HL-60/S4 treated with retinoic acid at 250 ng/mL for 4 days and 3 days (cell line): ENCODE measurements around the gene PAK4.

ENCODE experiments used
- in situ Hi-C: fragments of 300-500 bp; cut with MboI; formaldehyde crosslinking; loops from 2 replicates; pipeline ENCODE4 v1.7.0; 2022; ENCODE audit warnings: low sequenced_read_pairs

PAK4 gene

GRCh38 chr19:39144290-39145071 is 18.9 kb downstream of the PAK4 start:
- in situ Hi-C loops, result no loop called here

GRCh38 chr19:39145180-39145953 is 19.8 kb downstream of the PAK4 start:
- in situ Hi-C loops, result no loop called here

- in situ Hi-C loops, result no loop called here
Measured at GRCh38 chr19:39146091-39146490, 20.5 kb downstream of the PAK4 start.

GRCh38 chr19:39146686-39147450 is 21.3 kb downstream of the PAK4 start:
- in situ Hi-C loops, result no loop called here

- in situ Hi-C loops, result no loop called here
Measured at GRCh38 chr19:39147480-39147879, 21.9 kb downstream of the PAK4 start.

- in situ Hi-C loops, result no loop called here
Measured at GRCh38 chr19:39148939-39149529, 23.4 kb downstream of the PAK4 start.

GRCh38 chr19:39150235-39150634 is 24.6 kb downstream of the PAK4 start:
- in situ Hi-C loops, result no loop called here

GRCh38 chr19:39150807-39151600 is 25.4 kb downstream of the PAK4 start:
- in situ Hi-C loops, result no loop called here

GRCh38 chr19:39152066-39152465 is 26.5 kb downstream of the PAK4 start:
- in situ Hi-C loops, result no loop called here

GRCh38 chr19:39154100-39154628 is 28.6 kb downstream of the PAK4 start:
- in situ Hi-C loops, result no loop called here

GRCh38 chr19:39154629-39155100 is 29.1 kb downstream of the PAK4 start:
- in situ Hi-C loops, result no loop called here

GRCh38 chr19:39155114-39155700 is 29.6 kb downstream of the PAK4 start:
- in situ Hi-C loops, result no loop called here

GRCh38 chr19:39155741-39156140 is 30.2 kb downstream of the PAK4 start:
- in situ Hi-C loops, result no loop called here

- in situ Hi-C loops, result no loop called here
Measured at GRCh38 chr19:39156326-39157230, 31.0 kb downstream of the PAK4 start.

GRCh38 chr19:39157275-39157996 is 31.9 kb downstream of the PAK4 start:
- in situ Hi-C loops, result no loop called here

- in situ Hi-C loops, result no loop called here
Measured at GRCh38 chr19:39157997-39158389, 32.4 kb downstream of the PAK4 start.

GRCh38 chr19:39158646-39159260 is 33.2 kb downstream of the PAK4 start:
- in situ Hi-C loops, result no loop called here

- in situ Hi-C loops, result no loop called here
Measured at GRCh38 chr19:39160523-39160861, 34.9 kb downstream of the PAK4 start.
